Measurements from ENCODE around the gene TUBA1B. TPM values are rescaled to one million over a fixed set of nuclear protein-coding genes. Genes with fewer than 3 reads are reported as not detected.
"Not testable (repeated sequence)": the region's sequence is repeated elsewhere in the genome, so short reads cannot be mapped to it uniquely, and the experiment has no call there.

TUBA1B gene
- polyA plus RNA-seq (2013, experiment 1 of 4), result 3,516 TPM
- 3,241 TPM for polyA plus RNA-seq (2013, experiment 2 of 4)
- polyA plus RNA-seq (2013, experiment 3 of 4), result 2,742 TPM
- 2,911 TPM for polyA plus RNA-seq (2013, experiment 4 of 4)

DNA sequence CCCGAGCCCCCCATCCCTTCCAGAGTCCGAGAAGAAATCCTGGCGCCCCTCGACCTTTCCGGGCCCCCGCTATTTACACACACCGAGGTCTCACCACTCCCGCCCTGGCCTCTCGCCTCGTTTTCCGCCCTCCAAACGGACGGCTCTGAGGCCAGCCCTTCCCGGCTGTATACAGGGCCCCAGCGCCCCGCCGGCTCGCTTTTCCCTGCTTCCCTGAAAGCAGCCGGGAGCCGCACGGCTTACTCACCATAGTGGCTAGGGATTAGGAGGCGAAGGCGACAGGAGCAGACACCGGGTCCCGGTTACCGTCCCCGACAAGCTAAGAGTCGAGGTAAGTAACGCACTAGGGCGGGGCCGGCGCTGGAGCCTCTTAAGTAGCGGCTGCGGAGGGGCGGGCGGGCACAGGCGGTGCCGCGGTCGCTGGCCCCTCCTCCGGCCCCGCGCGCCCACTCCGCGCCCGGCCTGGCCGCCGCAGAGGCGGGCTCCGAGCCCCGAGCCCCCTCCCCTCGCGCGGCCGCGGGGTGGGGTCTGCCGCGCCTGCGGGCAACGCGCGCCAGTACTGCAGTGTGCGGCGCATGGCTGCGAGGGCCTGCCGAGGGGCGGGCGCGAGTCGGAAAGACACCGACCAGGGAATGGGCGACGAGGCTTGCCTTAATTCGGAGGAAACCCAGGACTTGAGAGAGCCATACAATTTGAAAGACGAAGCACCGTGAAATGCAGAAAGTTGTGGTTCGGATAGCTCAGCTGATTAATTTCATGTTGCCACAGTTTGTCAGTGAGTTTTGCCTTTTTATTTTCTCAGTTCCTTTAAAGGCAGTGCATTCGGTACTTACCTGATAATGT, at the start of gene TUBA1B:
Gene TUBA1B (minus strand): TSS at position 345 of the 843 bp plus-strand sequence. CDS start 95 bp downstream, at position 250.
- Histone ChIP-seq H3K36me3 (ENCODE audit: control insufficient read depth, insufficient read depth, low read length) (peaks cover 24% of the 10 kb centered on the region), H3K27ac (ENCODE audit: insufficient read depth, low read depth, low read length, poor library complexity, severe bottlenecking) (peak within 1 kb of the TSS; percentile 93), H3K9me3 (ENCODE audit: control insufficient read depth, low read length) (no peaks in the 10 kb centered on the region), H3K4me1 (ENCODE audit: control insufficient read depth, insufficient read depth, low read length) (peaks cover 6% of the 10 kb centered on the region), H3K4me3 (ENCODE audit: insufficient read depth, low read depth, low read length) (peak within 1 kb of the TSS; percentile 98), H3K27me3 (ENCODE audit: control insufficient read depth, insufficient read depth, low read length, poor library complexity, severe bottlenecking) (no peaks in the 10 kb centered on the region)
- 1% methylated on average over 79 of the region's 79 CpGs for WGBS, 2 experiments

DNA sequence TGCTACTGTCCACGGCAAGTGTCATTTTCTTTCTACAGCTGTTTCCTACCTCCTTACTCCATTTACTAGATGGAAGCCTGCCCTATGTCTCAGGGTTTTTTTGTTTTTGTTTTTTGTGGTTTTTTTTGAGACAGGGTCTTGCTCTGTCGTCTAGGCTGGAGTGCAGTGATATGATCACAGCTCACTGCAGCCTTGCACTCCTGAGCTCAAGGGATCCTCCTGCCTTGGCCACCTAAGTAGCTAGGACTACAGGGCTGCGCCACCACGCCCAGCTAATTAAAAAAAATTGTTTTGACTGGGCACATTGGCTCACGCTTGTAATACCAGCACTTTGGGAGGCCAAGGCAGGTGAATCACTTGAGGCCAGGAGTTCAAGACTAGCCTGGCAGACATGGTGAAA, 43.0 kb upstream of the TUBA1B start:
- WGBS, 2 experiments, result 92 to 93% methylated on average over 5 of the region's 5 CpGs
- Histone ChIP-seq H3K27me3 (ENCODE audit: control insufficient read depth, insufficient read depth, low read length, poor library complexity, severe bottlenecking) (no peaks in the 10 kb centered on the region), H3K4me3 (ENCODE audit: insufficient read depth, low read depth, low read length) (no peak overlapping the region), H3K27ac (ENCODE audit: insufficient read depth, low read depth, low read length, poor library complexity, severe bottlenecking) (no peak overlapping the region), H3K9me3 (ENCODE audit: control insufficient read depth, low read length) (no peaks in the 10 kb centered on the region), H3K4me1 (ENCODE audit: control insufficient read depth, insufficient read depth, low read length) (no peaks in the 10 kb centered on the region), H3K36me3 (ENCODE audit: control insufficient read depth, insufficient read depth, low read length) (no peaks in the 10 kb centered on the region)

DNA sequence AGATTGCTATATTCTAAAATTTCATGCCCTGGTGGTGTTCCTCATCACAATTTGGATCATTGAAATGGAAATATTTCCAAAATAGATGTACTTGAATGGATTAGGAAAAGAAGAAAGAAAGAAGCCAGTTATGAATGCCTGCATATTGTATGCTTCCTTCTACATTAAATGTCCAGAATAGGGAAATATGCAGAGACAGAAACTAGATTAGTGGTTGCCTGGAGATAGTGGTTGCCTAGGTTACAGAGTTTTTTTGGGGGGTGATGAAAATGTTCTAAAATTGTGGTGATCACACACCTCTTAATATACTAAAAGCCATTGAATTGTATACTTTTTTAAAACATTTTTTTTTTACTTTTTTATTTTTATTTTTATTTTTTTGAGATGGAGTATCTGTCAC, 39.7 kb upstream of the TUBA1B start:
- no peaks in the 10 kb centered on the region for H3K4me1 ChIP-seq (ENCODE audit: control insufficient read depth, insufficient read depth, low read length)
- H3K27ac ChIP-seq (ENCODE audit: insufficient read depth, low read depth, low read length, poor library complexity, severe bottlenecking), result no peak overlapping the region
- no peaks in the 10 kb centered on the region for H3K9me3 ChIP-seq (ENCODE audit: control insufficient read depth, low read length)
- H3K27me3 ChIP-seq (ENCODE audit: control insufficient read depth, insufficient read depth, low read length, poor library complexity, severe bottlenecking), result no peaks in the 10 kb centered on the region
- no peak overlapping the region for H3K4me3 ChIP-seq (ENCODE audit: insufficient read depth, low read depth, low read length)
- H3K36me3 ChIP-seq (ENCODE audit: control insufficient read depth, insufficient read depth, low read length), result no peaks in the 10 kb centered on the region

DNA sequence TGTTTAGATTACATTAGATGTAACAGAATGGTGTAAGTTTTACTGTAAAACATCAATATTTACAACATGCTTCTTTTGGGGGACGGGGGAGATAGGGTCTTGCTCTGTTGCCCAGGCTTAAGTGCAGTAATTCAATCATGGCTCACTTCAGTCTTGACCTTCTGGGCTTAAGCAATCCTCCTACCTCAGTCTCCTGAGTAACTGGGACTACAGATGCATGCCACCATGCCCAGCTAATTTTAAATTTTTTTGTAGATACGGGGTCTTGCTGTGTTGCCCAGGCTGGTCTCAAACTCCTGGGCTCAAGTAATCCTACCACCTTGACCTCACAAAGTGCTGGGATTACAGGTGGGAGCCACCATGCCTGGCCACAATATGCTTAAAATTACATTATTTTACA, 33.9 kb upstream of the TUBA1B start:
- Histone ChIP-seq H3K4me1 (ENCODE audit: control insufficient read depth, insufficient read depth, low read length) (no peaks in the 10 kb centered on the region), H3K27ac (ENCODE audit: insufficient read depth, low read depth, low read length, poor library complexity, severe bottlenecking) (no peak overlapping the region), H3K9me3 (ENCODE audit: control insufficient read depth, low read length) (no peaks in the 10 kb centered on the region), H3K36me3 (ENCODE audit: control insufficient read depth, insufficient read depth, low read length) (no peaks in the 10 kb centered on the region), H3K27me3 (ENCODE audit: control insufficient read depth, insufficient read depth, low read length, poor library complexity, severe bottlenecking) (no peaks in the 10 kb centered on the region), H3K4me3 (ENCODE audit: insufficient read depth, low read depth, low read length) (no peak overlapping the region)
- 94 to 98% methylated on average over 2 of the region's 2 CpGs for WGBS, 2 experiments

DNA sequence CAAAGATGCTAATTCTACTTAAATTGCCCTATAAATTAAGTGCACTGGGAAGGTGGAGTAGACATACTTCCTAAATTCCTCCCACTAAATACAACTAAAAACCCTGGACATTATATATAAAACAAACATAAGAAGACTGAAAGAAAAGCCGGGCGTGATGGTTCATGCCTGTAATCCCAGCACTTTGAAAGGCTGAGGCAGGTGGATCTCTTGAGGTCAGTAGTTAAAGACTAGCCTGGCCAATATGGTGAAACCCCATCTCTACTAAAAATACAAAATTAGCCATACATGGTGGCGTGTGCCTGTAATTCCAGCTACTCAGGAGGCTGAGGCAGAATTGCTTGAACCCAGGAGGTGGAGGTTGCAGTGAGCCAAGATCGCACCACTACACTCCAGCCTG, 30.7 kb upstream of the TUBA1B start:
- H3K36me3 ChIP-seq (ENCODE audit: control insufficient read depth, insufficient read depth, low read length); H3K9me3 ChIP-seq (ENCODE audit: control insufficient read depth, low read length); H3K27me3 ChIP-seq (ENCODE audit: control insufficient read depth, insufficient read depth, low read length, poor library complexity, severe bottlenecking); H3K4me1 ChIP-seq (ENCODE audit: control insufficient read depth, insufficient read depth, low read length); H3K27ac ChIP-seq (ENCODE audit: insufficient read depth, low read depth, low read length, poor library complexity, severe bottlenecking); H3K4me3 ChIP-seq (ENCODE audit: insufficient read depth, low read depth, low read length): not testable (repeated sequence)
- 89 to 95% methylated on average over 4 of the region's 4 CpGs for WGBS, 2 experiments

DNA sequence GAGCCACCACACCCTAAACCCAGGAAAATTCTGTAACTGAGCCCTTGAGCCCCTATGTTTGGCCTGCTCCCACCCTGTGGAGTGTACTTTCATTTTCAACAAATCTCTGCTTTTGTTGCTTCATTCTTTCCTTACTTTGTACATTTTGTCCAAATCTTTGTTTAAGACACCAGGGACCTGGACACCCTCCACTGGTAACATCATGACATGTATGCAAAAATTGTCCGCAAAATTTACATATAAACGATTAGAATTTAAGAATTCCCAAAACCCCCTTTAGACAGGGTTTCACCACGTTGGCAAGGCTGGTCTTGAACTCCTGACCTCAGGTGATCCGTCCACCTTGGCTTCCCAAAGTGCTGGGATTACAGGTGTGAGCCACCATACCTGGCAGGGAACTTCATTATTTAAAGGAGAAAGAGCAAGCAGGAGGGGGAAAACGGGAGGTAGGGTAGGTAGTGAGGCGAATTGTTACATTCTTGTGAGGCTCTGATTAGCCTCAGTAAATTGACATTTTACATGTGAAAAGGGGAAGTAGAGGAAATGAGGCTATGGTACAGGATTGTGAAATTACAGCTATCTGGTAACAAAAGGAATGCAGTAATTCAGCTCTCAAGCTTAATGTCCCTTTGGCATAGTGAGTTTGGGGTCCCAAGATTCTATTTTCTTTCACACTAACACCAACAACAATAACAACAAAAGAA, 30.0 kb upstream of the TUBA1B start:
- 83 to 84% methylated on average over 6 of the region's 6 CpGs for WGBS, 2 experiments
- H3K4me3 ChIP-seq (ENCODE audit: insufficient read depth, low read depth, low read length), result no peak overlapping the region
- H3K36me3 ChIP-seq (ENCODE audit: control insufficient read depth, insufficient read depth, low read length), result no peaks in the 10 kb centered on the region
- H3K9me3 ChIP-seq (ENCODE audit: control insufficient read depth, low read length), result no peaks in the 10 kb centered on the region
- H3K27ac ChIP-seq (ENCODE audit: insufficient read depth, low read depth, low read length, poor library complexity, severe bottlenecking), result no peak overlapping the region
- H3K27me3 ChIP-seq (ENCODE audit: control insufficient read depth, insufficient read depth, low read length, poor library complexity, severe bottlenecking), result no peaks in the 10 kb centered on the region
- H3K4me1 ChIP-seq (ENCODE audit: control insufficient read depth, insufficient read depth, low read length), result no peaks in the 10 kb centered on the region

DNA sequence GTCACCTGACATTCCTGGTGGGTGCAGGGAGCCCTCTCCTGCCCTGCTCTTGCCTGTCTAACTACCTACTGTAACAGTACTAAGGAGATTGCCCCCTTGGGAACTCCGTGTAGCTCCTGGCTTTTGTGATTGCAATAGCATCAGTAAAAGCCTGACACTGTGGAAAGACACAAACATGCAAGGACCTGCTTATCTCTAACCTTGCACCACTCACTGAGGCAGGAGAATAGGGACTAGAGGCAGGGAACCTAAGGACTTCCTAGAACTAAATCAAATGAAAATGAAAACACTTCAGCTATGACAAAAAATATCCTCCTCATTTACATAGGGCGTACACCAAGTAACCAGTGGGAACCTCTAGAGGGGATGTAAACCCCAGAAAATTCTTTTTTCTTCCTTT, 29.2 kb upstream of the TUBA1B start:
- H3K36me3 ChIP-seq (ENCODE audit: control insufficient read depth, insufficient read depth, low read length), result no peaks in the 10 kb centered on the region
- no peak overlapping the region for H3K27ac ChIP-seq (ENCODE audit: insufficient read depth, low read depth, low read length, poor library complexity, severe bottlenecking)
- no peaks in the 10 kb centered on the region for H3K9me3 ChIP-seq (ENCODE audit: control insufficient read depth, low read length)
- no peak overlapping the region for H3K4me3 ChIP-seq (ENCODE audit: insufficient read depth, low read depth, low read length)
- H3K4me1 ChIP-seq (ENCODE audit: control insufficient read depth, insufficient read depth, low read length), result no peaks in the 10 kb centered on the region
- WGBS, 2 experiments, result 68 to 76% methylated on average over 2 of the region's 2 CpGs
- no peaks in the 10 kb centered on the region for H3K27me3 ChIP-seq (ENCODE audit: control insufficient read depth, insufficient read depth, low read length, poor library complexity, severe bottlenecking)

DNA sequence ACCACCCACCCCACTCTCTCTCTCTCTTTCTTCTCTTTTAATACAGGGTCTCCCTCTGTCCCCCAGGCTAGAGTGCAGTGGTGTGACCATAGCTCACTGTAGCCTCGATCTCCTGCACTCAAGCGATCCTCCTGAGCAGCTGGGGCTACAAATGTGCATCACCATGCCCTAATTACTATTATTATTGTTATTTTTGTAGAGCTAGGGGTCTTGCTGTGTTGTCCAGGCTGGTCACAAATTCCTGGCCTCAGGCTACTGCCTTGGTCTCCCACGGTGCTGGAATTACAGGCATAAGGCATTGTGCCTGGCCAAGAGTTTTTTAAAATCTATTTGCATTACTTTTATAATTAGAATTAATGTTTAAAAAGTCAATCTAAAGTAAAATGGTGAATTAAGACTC, 23.0 kb upstream of the TUBA1B start:
- WGBS, 2 experiments, result 89 to 90% methylated on average over 3 of the region's 3 CpGs
- H3K27me3 ChIP-seq (ENCODE audit: control insufficient read depth, insufficient read depth, low read length, poor library complexity, severe bottlenecking), result no peaks in the 10 kb centered on the region

DNA sequence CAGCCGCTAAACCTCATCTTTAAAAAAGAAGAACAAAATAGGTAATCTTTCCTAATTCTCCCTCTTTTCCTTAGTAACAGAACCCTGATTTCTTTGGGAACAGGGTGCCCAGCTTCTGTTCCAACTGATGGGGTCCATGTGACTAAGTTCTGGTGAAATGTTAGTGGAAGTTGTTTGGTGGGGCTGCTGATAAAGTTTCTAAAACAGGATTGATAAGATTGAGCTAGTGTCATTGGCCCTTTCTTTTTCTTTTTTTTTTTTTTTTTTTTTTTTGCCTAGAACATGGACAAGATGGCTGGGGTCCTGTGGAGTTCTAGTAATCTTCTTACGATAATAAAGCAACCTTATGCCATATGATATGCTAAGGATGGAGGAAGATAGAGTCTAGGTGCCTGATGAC, 16.2 kb upstream of the TUBA1B start:
- Histone ChIP-seq H3K27me3 (ENCODE audit: control insufficient read depth, insufficient read depth, low read length, poor library complexity, severe bottlenecking) (no peaks in the 10 kb centered on the region), H3K4me1 (ENCODE audit: control insufficient read depth, insufficient read depth, low read length) (no peaks in the 10 kb centered on the region), H3K9me3 (ENCODE audit: control insufficient read depth, low read length) (no peaks in the 10 kb centered on the region), H3K27ac (ENCODE audit: insufficient read depth, low read depth, low read length, poor library complexity, severe bottlenecking) (no peak overlapping the region), H3K36me3 (ENCODE audit: control insufficient read depth, insufficient read depth, low read length) (no peaks in the 10 kb centered on the region), H3K4me3 (ENCODE audit: insufficient read depth, low read depth, low read length) (no peak overlapping the region)
- WGBS, 2 experiments, result 95 to 100% methylated on average over 2 of the region's 2 CpGs

More for the DNA sequence above, 23.0 kb upstream of the TUBA1B start:
- Histone ChIP-seq H3K4me3 (ENCODE audit: insufficient read depth, low read depth, low read length) (no peak overlapping the region), H3K9me3 (ENCODE audit: control insufficient read depth, low read length) (no peaks in the 10 kb centered on the region), H3K27ac (ENCODE audit: insufficient read depth, low read depth, low read length, poor library complexity, severe bottlenecking) (no peak overlapping the region), H3K36me3 (ENCODE audit: control insufficient read depth, insufficient read depth, low read length) (no peaks in the 10 kb centered on the region), H3K4me1 (ENCODE audit: control insufficient read depth, insufficient read depth, low read length) (no peaks in the 10 kb centered on the region)

DNA sequence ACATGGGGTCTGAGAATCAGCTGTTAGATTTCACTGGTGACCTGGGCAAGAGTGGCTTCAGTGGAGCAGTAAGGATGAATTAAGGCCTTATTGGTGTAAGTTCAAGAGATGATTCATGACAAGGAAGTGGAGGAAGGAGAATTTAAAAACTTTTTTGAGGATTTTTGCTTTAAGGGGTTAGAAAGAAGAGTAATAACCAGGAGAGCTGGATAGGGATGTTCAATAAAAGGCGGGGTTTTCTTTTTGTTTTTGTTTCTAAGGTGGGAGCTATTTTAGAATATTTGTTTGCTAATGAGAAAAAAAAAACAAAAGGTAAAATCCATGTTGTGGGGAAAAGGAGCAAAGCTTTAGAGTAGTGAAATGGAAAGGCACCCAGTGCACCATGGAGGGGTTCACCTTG, 15.2 kb upstream of the TUBA1B start:
- WGBS, 2 experiments, result 90 to 97% methylated on average over 1 of the region's 1 CpG
- H3K27ac ChIP-seq (ENCODE audit: insufficient read depth, low read depth, low read length, poor library complexity, severe bottlenecking), result no peak overlapping the region
- H3K4me3 ChIP-seq (ENCODE audit: insufficient read depth, low read depth, low read length), result no peak overlapping the region
- H3K9me3 ChIP-seq (ENCODE audit: control insufficient read depth, low read length), result no peaks in the 10 kb centered on the region
- no peaks in the 10 kb centered on the region for H3K27me3 ChIP-seq (ENCODE audit: control insufficient read depth, insufficient read depth, low read length, poor library complexity, severe bottlenecking)
- H3K4me1 ChIP-seq (ENCODE audit: control insufficient read depth, insufficient read depth, low read length), result no peaks in the 10 kb centered on the region
- H3K36me3 ChIP-seq (ENCODE audit: control insufficient read depth, insufficient read depth, low read length), result no peaks in the 10 kb centered on the region

All from ectodermal cell (in vitro differentiated cells).